ENCODE measurements around the gene TM9SF1. TPM values are rescaled to one million over a fixed set of nuclear protein-coding genes. Genes with fewer than 3 reads are reported as not detected.

TM9SF1 gene
- total and polyA plus RNA-seq, 4 experiments from 2014 or later, result 24.1 to 40.6 (median 32.3) TPM

GRCh38 chr14:24162093-24162492, 33.1 kb downstream of the TM9SF1 start:
- H3K27ac Mint-ChIP-seq, result peak overlapping the region; percentile 97 to 100 (median 99)
- DNase-seq, result no peak
- H3K36me3 Mint-ChIP-seq, result peaks cover 56 to 83% of the 10 kb centered on the region in 2 donors
- intact Hi-C loops (cut with micrococcal nuclease), result no loop called here
- peaks cover 50% of the 10 kb centered on the region for H3K4me1 ChIP-seq (ENCODE audit: insufficient read depth, low read length)
- CTCF ChIA-PET (ENCODE audit: partially characterized antibody), result interaction anchor here (0.9 to 6.9 kb wide), 22 partner anchors 10 to 146 kb away, joined by 3 to 110 read pairs (median 6); partner anchors contain the start of genes CIDEB, DCAF11, MDP1 and NRL
- peak overlapping the region; percentile 96 to 100 (median 99) for H3K4me3 Mint-ChIP-seq
- no peaks in the 10 kb centered on the region for H3K27me3 Mint-ChIP-seq
- H3K9me3 ChIP-seq (ENCODE audit: control insufficient read depth in 1 of 2, low read length in 2 of 2), result no peaks in the 10 kb centered on the region
- H3K4me1 Mint-ChIP-seq, result peaks cover 29 to 62% (median 49%) of the 10 kb centered on the region in 4 donors
- H3K36me3 ChIP-seq (ENCODE audit: insufficient read depth, low read length), result peaks cover 64% of the 10 kb centered on the region
- H3K9me3 Mint-ChIP-seq, result no peaks in the 10 kb centered on the region
- no peaks in the 10 kb centered on the region for H3K27me3 ChIP-seq (ENCODE audit: insufficient read depth, low read length)
- H3K27ac ChIP-seq (ENCODE audit: low read depth, low read length), result peak overlapping the region; percentile 90
- POLR2A ChIA-PET (ENCODE audit: partially characterized antibody), result interaction anchor here (0.9 to 9.5 kb wide), 22 partner anchors 8 to 268 kb away, joined by 3 to 162 read pairs (median 18); partner anchors contain the start of genes CHMP4A, DCAF11, EMC9 and IPO4
- H3K4me3 ChIP-seq (ENCODE audit: low read length in 2 of 2), result peak overlapping the region; percentile 73 to 97

GRCh38 chr14:24160850-24161804, 34.1 kb downstream of the TM9SF1 start, which contains the start of gene IRF9:
Gene IRF9 (plus strand): TSS chr14:24161265. CDS start chr14:24162145, 880 bp downstream.
- Mint-ChIP-seq H3K27me3 (no peaks in the 10 kb centered on the region), H3K36me3 (peaks cover 54 to 80% of the 10 kb centered on the region in 2 donors), H3K9me3 (no peaks in the 10 kb centered on the region), H3K4me3 (peak within 1 kb of the TSS; percentile 96 to 100 (median 99)), H3K27ac (peak within 1 kb of the TSS; percentile 97 to 100 (median 99)), H3K4me1 (peaks cover 29 to 60% (median 48%) of the 10 kb centered on the region in 4 donors)
- ChIA-PET POLR2A (ENCODE audit: partially characterized antibody) (interaction anchor here (0.8 to 9.5 kb wide), 29 partner anchors 9 to 270 kb away, joined by 3 to 162 read pairs (median 14); partner anchors contain the start of genes CBLN3, CHMP4A, DCAF11 and DHRS1), CTCF (ENCODE audit: partially characterized antibody) (interaction anchor here (0.7 to 6.9 kb wide), 43 partner anchors 8 to 270 kb away, joined by 3 to 110 read pairs (median 4); partner anchors contain the start of genes CHMP4A, CIDEB, DCAF11 and DHRS1)
- Histone ChIP-seq H3K4me1 (ENCODE audit: insufficient read depth, low read length) (peaks cover 50% of the 10 kb centered on the region), H3K36me3 (ENCODE audit: insufficient read depth, low read length) (peaks cover 66% of the 10 kb centered on the region), H3K27me3 (ENCODE audit: insufficient read depth, low read length) (no peaks in the 10 kb centered on the region), H3K27ac (ENCODE audit: low read depth, low read length) (peak within 1 kb of the TSS; percentile 90), H3K9me3 (ENCODE audit: control insufficient read depth in 1 of 2, low read length in 2 of 2) (no peaks in the 10 kb centered on the region), H3K4me3 (ENCODE audit: low read length in 2 of 2) (peak within 1 kb of the TSS; percentile 73 to 97)
- intact Hi-C loops (cut with micrococcal nuclease), result loop anchor here (1.0 to 2.0 kb wide), 13 partner anchors 10 to 146 kb away; partner anchors contain the start of genes CHMP4A, DCAF11, EMC9 and IPO4
- peak; percentile 94 to 97 (median 95) for DNase-seq

GRCh38 chr14:24160499-24160849, 34.8 kb downstream of the TM9SF1 start:
- H3K27me3 Mint-ChIP-seq, result no peaks in the 10 kb centered on the region
- Histone ChIP-seq H3K4me3 (ENCODE audit: low read length in 2 of 2) (peak overlapping the region in 1 of 2 donors; percentile 73), H3K9me3 (ENCODE audit: control insufficient read depth in 1 of 2, low read length in 2 of 2) (no peaks in the 10 kb centered on the region), H3K4me1 (ENCODE audit: insufficient read depth, low read length) (peaks cover 47% of the 10 kb centered on the region), H3K36me3 (ENCODE audit: insufficient read depth, low read length) (peaks cover 66% of the 10 kb centered on the region), H3K27me3 (ENCODE audit: insufficient read depth, low read length) (no peaks in the 10 kb centered on the region), H3K27ac (ENCODE audit: low read depth, low read length) (peak overlapping the region; percentile 90)
- peak overlapping the region; percentile 97 to 100 (median 99) for H3K27ac Mint-ChIP-seq
- H3K4me1 Mint-ChIP-seq, result peaks cover 31 to 60% (median 43%) of the 10 kb centered on the region in 4 donors
- H3K4me3 Mint-ChIP-seq, result peak overlapping the region in 6 of 8 donors; percentile 24 to 100 (median 99)
- POLR2A ChIA-PET (ENCODE audit: partially characterized antibody), result interaction anchor here (1.0 to 9.5 kb wide), 23 partner anchors 10 to 271 kb away, joined by 3 to 162 read pairs (median 17); partner anchors contain the start of genes CBLN3, CHMP4A, DCAF11 and DHRS1
- no peaks in the 10 kb centered on the region for H3K9me3 Mint-ChIP-seq
- intact Hi-C loops (cut with micrococcal nuclease), result loop anchor here (2.0 kb wide), 1 partner anchor 146 kb away; no protein-coding TSS in a partner anchor
- no peak for DNase-seq
- H3K36me3 Mint-ChIP-seq, result peaks cover 53 to 79% of the 10 kb centered on the region in 2 donors
- CTCF ChIA-PET (ENCODE audit: partially characterized antibody), result interaction anchor here (1.0 to 6.9 kb wide), 28 partner anchors 12 to 271 kb away, joined by 3 to 110 read pairs (median 5); partner anchors contain the start of genes CHMP4A, DCAF11, DHRS1 and EMC9

- DNase-seq, result no peak
- H3K4me1 ChIP-seq (ENCODE audit: insufficient read depth, low read length), result peaks cover 42% of the 10 kb centered on the region
- peaks cover 66% of the 10 kb centered on the region for H3K36me3 ChIP-seq (ENCODE audit: insufficient read depth, low read length)
- peak overlapping the region; percentile 90 for H3K27ac ChIP-seq (ENCODE audit: low read depth, low read length)
- no peaks in the 10 kb centered on the region for H3K9me3 ChIP-seq (ENCODE audit: control insufficient read depth in 1 of 2, low read length in 2 of 2)
- Mint-ChIP-seq H3K36me3 (peaks cover 50 to 78% of the 10 kb centered on the region in 2 donors), H3K4me3 (peak overlapping the region in 2 of 8 donors; percentile 24 to 30), H3K9me3 (no peaks in the 10 kb centered on the region), H3K27ac (peak overlapping the region; percentile 79 to 100 (median 99)), H3K4me1 (peaks cover 28 to 56% (median 38%) of the 10 kb centered on the region in 4 donors), H3K27me3 (no peaks in the 10 kb centered on the region)
- CTCF ChIA-PET (ENCODE audit: partially characterized antibody), result interaction anchor here (0.7 to 6.9 kb wide), 20 partner anchors 11 to 272 kb away, joined by 3 to 110 read pairs (median 9); partner anchors contain the start of genes CHMP4A, CIDEB, DCAF11 and EMC9
- H3K4me3 ChIP-seq (ENCODE audit: low read length in 2 of 2), result no peak overlapping the region
- POLR2A ChIA-PET (ENCODE audit: partially characterized antibody), result interaction anchor here (1.7 to 9.5 kb wide), 17 partner anchors 11 to 150 kb away, joined by 6 to 162 read pairs (median 23); partner anchors contain the start of genes CHMP4A, DCAF11, EMC9 and IPO4
- no peaks in the 10 kb centered on the region for H3K27me3 ChIP-seq (ENCODE audit: insufficient read depth, low read length)
- intact Hi-C loops (cut with micrococcal nuclease), result loop anchor here (2.0 kb wide), 1 partner anchor 145 kb away; no protein-coding TSS in a partner anchor
These were observed 35.3 kb downstream of the TM9SF1 start for GRCh38 chr14:24159777-24160498.

- no peaks in the 10 kb centered on the region for H3K9me3 Mint-ChIP-seq
- Histone ChIP-seq H3K27ac (ENCODE audit: low read depth, low read length) (no peak overlapping the region), H3K4me3 (ENCODE audit: low read length in 2 of 2) (no peak overlapping the region), H3K4me1 (ENCODE audit: insufficient read depth, low read length) (peaks cover 17% of the 10 kb centered on the region), H3K36me3 (ENCODE audit: insufficient read depth, low read length) (peaks cover 49% of the 10 kb centered on the region), H3K9me3 (ENCODE audit: control insufficient read depth in 1 of 2, low read length in 2 of 2) (no peaks in the 10 kb centered on the region), H3K27me3 (ENCODE audit: insufficient read depth, low read length) (no peaks in the 10 kb centered on the region)
- H3K27ac Mint-ChIP-seq, result peak overlapping the region in 4 of 7 donors; percentile 56 to 85 (median 66)
- H3K4me3 Mint-ChIP-seq, result no peak overlapping the region
- DNase-seq, result no peak
- H3K4me1 Mint-ChIP-seq, result peaks cover 16 to 33% (median 21%) of the 10 kb centered on the region in 4 donors
- H3K27me3 Mint-ChIP-seq, result no peaks in the 10 kb centered on the region
- H3K36me3 Mint-ChIP-seq, result peaks cover 40 to 69% of the 10 kb centered on the region in 2 donors
- ChIA-PET POLR2A (ENCODE audit: partially characterized antibody) (interaction anchor here (0.9 to 9.5 kb wide), 2 partner anchors 10 to 42 kb away, joined by 3 to 162 read pairs; partner anchors contain the start of genes NRL, PSME2 and RNF31), CTCF (ENCODE audit: partially characterized antibody) (interaction anchor here (0.6 to 6.9 kb wide), 4 partner anchors 9 to 189 kb away, joined by 3 to 110 read pairs (median 3); partner anchors contain the start of genes PSME2 and RNF31)
- intact Hi-C loops (cut with micrococcal nuclease), result no loop called here
These were observed 37.9 kb downstream of the TM9SF1 start for GRCh38 chr14:24157331-24157730.

- Histone ChIP-seq H3K27ac (ENCODE audit: low read depth, low read length) (no peak overlapping the region), H3K4me3 (ENCODE audit: low read length in 2 of 2) (no peak overlapping the region), H3K9me3 (ENCODE audit: control insufficient read depth in 1 of 2, low read length in 2 of 2) (no peaks in the 10 kb centered on the region), H3K36me3 (ENCODE audit: insufficient read depth, low read length) (peaks cover 52% of the 10 kb centered on the region), H3K27me3 (ENCODE audit: insufficient read depth, low read length) (no peaks in the 10 kb centered on the region), H3K4me1 (ENCODE audit: insufficient read depth, low read length) (peaks cover 12% of the 10 kb centered on the region)
- CTCF ChIA-PET (ENCODE audit: partially characterized antibody), result interaction anchor here (0.6 to 6.9 kb wide), 2 partner anchors 8 to 189 kb away, joined by 3 to 110 read pairs; partner anchors contain the start of genes PSME2 and RNF31
- POLR2A ChIA-PET (ENCODE audit: partially characterized antibody), result interaction anchor here (9.5 kb wide), 1 partner anchor 9 kb away, joined by 162 read pairs; the partner anchor contains the start of genes PSME2 and RNF31
- H3K27me3 Mint-ChIP-seq, result no peaks in the 10 kb centered on the region
- H3K27ac Mint-ChIP-seq, result peak overlapping the region in 6 of 7 donors; percentile 20 to 85 (median 64)
- intact Hi-C loops (cut with micrococcal nuclease), result no loop called here
- peak overlapping the region in 1 of 8 donors; percentile 32 for H3K4me3 Mint-ChIP-seq
- peaks cover 39 to 67% of the 10 kb centered on the region in 2 donors for H3K36me3 Mint-ChIP-seq
- DNase-seq, result no peak
- H3K9me3 Mint-ChIP-seq, result no peaks in the 10 kb centered on the region
- peaks cover 11 to 28% (median 18%) of the 10 kb centered on the region in 4 donors for H3K4me1 Mint-ChIP-seq
These were observed 38.4 kb downstream of the TM9SF1 start for GRCh38 chr14:24156840-24157239.

All from CD4-positive, alpha-beta memory T cell (primary cell).